Measurements from ENCODE around the gene TIMM29.

The TIMM29 gene

GRCh38 chr19:10976131-10976892 is 47.7 kb downstream of the TIMM29 start:
- Histone ChIP-seq H4K12ac (ENCODE audit: low read depth, low read length) (no peak overlapping the region), H3K79me1 (ENCODE audit: low read length) (no peaks in the 10 kb centered on the region), H3K23ac (ENCODE audit: low read length) (no peak overlapping the region), H3K4ac (ENCODE audit: low read depth, low read length) (peak overlapping the region; percentile 16), H2AFZ (ENCODE audit: insufficient read depth, low read length, poor library complexity) (peak overlapping the region; percentile 1), H3K27ac (ENCODE audit: low read depth, low read length) (no peak overlapping the region), H3K18ac (ENCODE audit: low read length) (no peak overlapping the region), H2AK5ac (ENCODE audit: low read length) (no peak overlapping the region), H3K79me2 (ENCODE audit: control insufficient read depth, insufficient read depth, low read length, poor library complexity) (peaks cover 21% of the 10 kb centered on the region), H4K91ac (ENCODE audit: low read depth, low read length) (no peak overlapping the region), H4K8ac (ENCODE audit: low read depth, low read length) (no peak overlapping the region), H3K4me3 (ENCODE audit: low read depth, low read length) (no peak overlapping the region), H3K27me3 (ENCODE audit: insufficient read depth, low read length) (no peaks in the 10 kb centered on the region), H3K14ac (ENCODE audit: low read length) (no peak overlapping the region), H3K9me3 (ENCODE audit: insufficient read depth, low read depth, low read length) (peaks cover 2% of the 10 kb centered on the region), H3K4me1 (ENCODE audit: control insufficient read depth in 1 of 2, insufficient read depth in 2 of 2, low read length in 2 of 2) (no peaks in the 10 kb centered on the region), H2BK5ac (ENCODE audit: low read depth, low read length, poor library complexity) (no peak overlapping the region), H3K4me2 (ENCODE audit: low read length) (no peak overlapping the region), H3K36me3 (ENCODE audit: control insufficient read depth in 1 of 2, insufficient read depth in 2 of 2, low read length in 2 of 2) (peaks cover 7 to 8% of the 10 kb centered on the region in 2 experiments), H2BK120ac (ENCODE audit: insufficient read depth, low read length, poor library complexity) (no peak overlapping the region), H3K9ac (ENCODE audit: low read length) (no peak overlapping the region), H2BK12ac (ENCODE audit: low read length) (no peak overlapping the region)
- DNase-seq: peak in 1 of 2 donors; percentile 26
- no CpG with 5 or more reads among the region's 19 CpGs for WGBS (ENCODE audit: extremely low coverage, insufficient coverage, insufficient read length)

GRCh38 chr19:10977742-10978092 is 49.1 kb downstream of the TIMM29 start:
- Histone ChIP-seq H2BK120ac (ENCODE audit: insufficient read depth, low read length, poor library complexity) (no peak overlapping the region), H3K79me1 (ENCODE audit: low read length) (no peaks in the 10 kb centered on the region), H3K36me3 (ENCODE audit: control insufficient read depth in 1 of 2, insufficient read depth in 2 of 2, low read length in 2 of 2) (peaks cover 6 to 7% of the 10 kb centered on the region in 2 experiments), H4K91ac (ENCODE audit: low read depth, low read length) (no peak overlapping the region), H3K9ac (ENCODE audit: low read length) (no peak overlapping the region), H2BK12ac (ENCODE audit: low read length) (no peak overlapping the region), H3K14ac (ENCODE audit: low read length) (no peak overlapping the region), H2BK5ac (ENCODE audit: low read depth, low read length, poor library complexity) (no peak overlapping the region), H3K4me2 (ENCODE audit: low read length) (no peak overlapping the region), H2AFZ (ENCODE audit: insufficient read depth, low read length, poor library complexity) (no peak overlapping the region), H2AK5ac (ENCODE audit: low read length) (no peak overlapping the region), H3K27ac (ENCODE audit: low read depth, low read length) (no peak overlapping the region), H3K18ac (ENCODE audit: low read length) (no peak overlapping the region), H3K79me2 (ENCODE audit: control insufficient read depth, insufficient read depth, low read length, poor library complexity) (peaks cover 23% of the 10 kb centered on the region), H3K9me3 (ENCODE audit: insufficient read depth, low read depth, low read length) (peaks cover 2% of the 10 kb centered on the region), H3K4me1 (ENCODE audit: control insufficient read depth in 1 of 2, insufficient read depth in 2 of 2, low read length in 2 of 2) (no peaks in the 10 kb centered on the region), H4K8ac (ENCODE audit: low read depth, low read length) (no peak overlapping the region), H3K27me3 (ENCODE audit: insufficient read depth, low read length) (no peaks in the 10 kb centered on the region), H4K12ac (ENCODE audit: low read depth, low read length) (no peak overlapping the region), H3K4ac (ENCODE audit: low read depth, low read length) (peak overlapping the region; percentile 16), H3K4me3 (ENCODE audit: low read depth, low read length) (no peak overlapping the region), H3K23ac (ENCODE audit: low read length) (no peak overlapping the region)
- WGBS (ENCODE audit: extremely low coverage, insufficient coverage, insufficient read length): no CpG with 5 or more reads among the region's 5 CpGs
- no peak for DNase-seq

All from trophoblast cell (in vitro differentiated cells and primary cell).